ENCODE data around the gene BTG3. TPM values are rescaled to one million over a fixed set of nuclear protein-coding genes. Genes with fewer than 3 reads are reported as not detected.
A peak's percentile ranks its signal among the peaks of the same experiment; 100 is the strongest.

Gene BTG3
- total RNA-seq, 1 donor from 2014 or later = 61.3 TPM

GRCh38 chr21:17597680-17598079 lies 15.0 kb downstream of the BTG3 start:
- DNase-seq = no peak
- TF ChIP-seq CTCF (IDR thresholded peaks at IDR 0.05) = no peak
- no peak for ATAC-seq
- intact Hi-C loops (cut with DNase I) = no loop called here
- no peaks in the 10 kb centered on the region for H3K4me1 ChIP-seq
- peaks cover 94% of the 10 kb centered on the region for H3K36me3 ChIP-seq
- no peaks in the 10 kb centered on the region for H3K27me3 ChIP-seq
- H3K27ac ChIP-seq = no peak overlapping the region
- no peaks in the 10 kb centered on the region for H3K9me3 ChIP-seq
- no peak overlapping the region for H3K4me3 ChIP-seq

- Histone ChIP-seq H3K4me1 (no peaks in the 10 kb centered on the region), H3K4me3 (no peak overlapping the region), H3K27ac (no peak overlapping the region), H3K27me3 (no peaks in the 10 kb centered on the region), H3K9me3 (no peaks in the 10 kb centered on the region), H3K36me3 (peaks cover 28% of the 10 kb centered on the region)
- no peak for TF ChIP-seq CTCF (IDR thresholded peaks at IDR 0.05)
- intact Hi-C loops (cut with DNase I) = no loop called here
- DNase-seq (no peak), ATAC-seq (peak; percentile 53)
These were observed 22.3 kb downstream of the BTG3 start for GRCh38 chr21:17590430-17590829.

- DNase-seq (no peak), ATAC-seq (peak; percentile 55)
- Histone ChIP-seq H3K4me1 (no peaks in the 10 kb centered on the region), H3K36me3 (no peaks in the 10 kb centered on the region), H3K27me3 (no peaks in the 10 kb centered on the region), H3K27ac (no peak overlapping the region), H3K4me3 (no peak overlapping the region), H3K9me3 (no peaks in the 10 kb centered on the region)
- TF ChIP-seq CTCF (IDR thresholded peaks at IDR 0.05) = peak; percentile 70
- intact Hi-C loops (cut with DNase I) = no loop called here
These were observed 26.7 kb downstream of the BTG3 start for GRCh38 chr21:17585875-17586450.

GRCh38 chr21:17583898-17584297 lies 28.8 kb downstream of the BTG3 start:
- Histone ChIP-seq H3K4me3 (no peak overlapping the region), H3K27ac (no peak overlapping the region), H3K27me3 (no peaks in the 10 kb centered on the region), H3K4me1 (no peaks in the 10 kb centered on the region), H3K36me3 (no peaks in the 10 kb centered on the region), H3K9me3 (no peaks in the 10 kb centered on the region)
- DNase-seq = no peak
- intact Hi-C loops (cut with DNase I) = no loop called here
- TF ChIP-seq CTCF (IDR thresholded peaks at IDR 0.05) = no peak
- no peak for ATAC-seq

- H3K4me3 ChIP-seq = no peak overlapping the region
- H3K36me3 ChIP-seq = no peaks in the 10 kb centered on the region
- TF ChIP-seq CTCF (IDR thresholded peaks at IDR 0.05) = no peak
- ATAC-seq = no peak
- intact Hi-C loops (cut with DNase I) = no loop called here
- H3K4me1 ChIP-seq = no peaks in the 10 kb centered on the region
- DNase-seq = no peak
- no peak overlapping the region for H3K27ac ChIP-seq
- no peaks in the 10 kb centered on the region for H3K9me3 ChIP-seq
- no peaks in the 10 kb centered on the region for H3K27me3 ChIP-seq
These were observed 32.4 kb downstream of the BTG3 start for GRCh38 chr21:17580319-17580718.

GRCh38 chr21:17578876-17579275 lies 33.8 kb downstream of the BTG3 start:
- no peak for TF ChIP-seq CTCF (IDR thresholded peaks at IDR 0.05)
- H3K9me3 ChIP-seq = no peaks in the 10 kb centered on the region
- H3K27ac ChIP-seq = no peak overlapping the region
- ATAC-seq (no peak), DNase-seq (no peak)
- intact Hi-C loops (cut with DNase I) = no loop called here
- no peaks in the 10 kb centered on the region for H3K4me1 ChIP-seq
- no peaks in the 10 kb centered on the region for H3K36me3 ChIP-seq
- no peak overlapping the region for H3K4me3 ChIP-seq
- no peaks in the 10 kb centered on the region for H3K27me3 ChIP-seq
